EL (cell line): Measurements from ENCODE around the gene ANTXR2.
"Not testable (repeated sequence)": the region's sequence is repeated elsewhere in the genome, so short reads cannot be mapped to it uniquely, and the experiment has no call there.

Experiments
- DNase-seq: peaks from one replicate; pipeline ENCODE4 v3.0.0-alpha.2; 2016

ANTXR2 gene

DNA sequence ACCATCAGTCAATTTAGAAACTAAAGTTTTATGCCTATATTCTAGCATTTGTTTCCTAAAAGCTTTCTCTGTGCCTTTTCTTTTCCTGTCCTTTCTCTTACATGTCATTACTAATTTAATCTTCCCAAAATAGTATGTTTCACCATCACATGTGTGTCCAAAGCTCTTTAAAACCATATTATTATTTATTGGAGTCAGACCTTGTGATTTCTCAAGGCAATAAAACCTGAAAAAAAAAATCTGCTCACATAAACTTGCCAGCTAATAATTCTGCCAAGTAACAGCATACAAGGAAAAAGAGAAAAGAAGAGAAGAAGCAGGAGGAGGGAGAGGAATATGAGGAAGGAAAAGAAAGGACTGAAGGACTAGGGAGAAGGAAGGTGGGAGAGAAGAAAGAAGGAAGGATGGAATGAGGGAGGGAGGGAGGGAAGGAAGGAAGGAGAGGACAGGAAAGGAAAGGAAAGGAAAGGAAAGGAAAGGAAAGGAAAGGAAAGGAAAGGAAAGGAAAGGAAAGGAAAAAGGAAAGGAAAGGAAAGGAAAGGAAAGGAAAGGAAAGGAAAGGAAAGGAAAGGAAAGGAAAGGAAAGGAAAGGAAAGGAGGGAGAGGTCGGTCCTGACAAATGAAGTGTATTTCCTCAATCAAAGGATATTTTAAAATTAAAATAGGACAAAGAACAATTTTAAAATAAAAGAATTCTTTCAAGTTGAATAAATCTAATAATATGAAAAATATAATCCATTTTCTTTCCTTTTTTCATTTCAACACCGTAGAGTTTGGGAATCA lies 57.4 kb downstream of the ANTXR2 start:
- no peak for DNase-seq

DNA sequence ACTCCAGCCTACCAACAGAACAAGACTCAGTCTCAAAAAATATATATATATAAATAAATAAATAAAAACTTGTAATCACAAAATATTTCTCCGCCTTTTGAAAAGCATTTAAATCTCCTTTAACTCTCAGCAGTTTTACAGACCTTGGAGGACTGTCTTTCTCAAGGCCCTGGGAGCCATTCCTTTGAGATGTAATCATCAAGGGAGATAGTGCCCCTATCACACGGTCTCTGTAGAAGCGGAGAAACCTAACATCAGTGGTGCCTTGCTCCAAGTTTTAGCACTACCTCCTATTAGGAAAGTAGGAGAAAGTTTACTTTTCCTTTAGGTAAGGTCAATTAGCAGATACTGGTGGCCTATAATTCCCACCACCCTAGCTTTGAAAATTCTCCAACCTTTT lies 58.5 kb downstream of the ANTXR2 start:
- DNase-seq: peak; percentile 13

DNA sequence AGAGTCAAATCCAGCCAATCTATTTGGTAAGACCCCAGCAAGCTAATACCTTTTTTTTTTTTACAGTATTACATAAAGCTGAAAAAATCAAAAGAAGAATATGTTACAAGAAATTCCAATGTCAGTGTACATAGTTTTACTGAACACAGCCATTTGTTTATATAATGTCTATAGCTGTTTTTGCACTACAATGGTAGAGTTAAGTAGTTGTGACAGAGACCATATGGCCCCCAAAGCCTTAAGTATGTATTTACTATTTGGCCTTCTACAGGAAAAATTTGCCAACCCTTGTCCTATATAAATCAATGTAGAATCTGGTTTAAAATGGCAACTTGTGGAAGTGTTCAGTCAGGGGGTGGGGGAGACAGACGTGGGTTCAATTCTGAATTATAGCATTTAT lies 60.7 kb downstream of the ANTXR2 start:
- no peak for DNase-seq

DNA sequence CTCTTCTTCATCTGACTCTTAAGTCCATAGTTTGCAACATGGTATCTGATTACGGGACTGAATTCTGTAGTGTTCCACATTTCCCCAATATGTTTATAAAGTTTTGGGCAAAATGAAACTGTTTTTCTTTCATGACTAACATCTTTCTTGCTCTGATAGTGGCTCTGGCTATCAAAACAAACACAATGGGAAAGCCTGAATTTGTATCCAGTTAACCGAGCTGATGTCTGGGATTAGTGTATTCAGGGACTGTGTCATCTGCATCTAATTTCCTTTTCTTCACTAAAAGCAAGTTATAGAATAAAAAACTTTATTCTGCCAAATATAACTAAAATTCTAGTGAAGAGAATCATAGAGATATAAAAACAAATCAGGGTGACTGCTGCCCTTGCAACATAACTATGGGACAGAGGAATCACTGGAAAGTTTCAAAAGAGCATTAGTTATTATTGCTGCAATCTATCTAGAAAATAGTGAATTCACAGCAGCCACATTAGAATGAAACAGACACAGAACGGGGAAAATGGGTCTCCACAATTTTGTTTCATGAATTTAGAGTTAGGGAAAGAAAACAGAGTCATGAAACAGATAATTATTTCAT lies 61.3 kb downstream of the ANTXR2 start:
- peak; percentile 65 for DNase-seq

- no peak for DNase-seq
Measured at GRCh38 chr4:80010316-80010715, 62.7 kb downstream of the ANTXR2 start.

DNA sequence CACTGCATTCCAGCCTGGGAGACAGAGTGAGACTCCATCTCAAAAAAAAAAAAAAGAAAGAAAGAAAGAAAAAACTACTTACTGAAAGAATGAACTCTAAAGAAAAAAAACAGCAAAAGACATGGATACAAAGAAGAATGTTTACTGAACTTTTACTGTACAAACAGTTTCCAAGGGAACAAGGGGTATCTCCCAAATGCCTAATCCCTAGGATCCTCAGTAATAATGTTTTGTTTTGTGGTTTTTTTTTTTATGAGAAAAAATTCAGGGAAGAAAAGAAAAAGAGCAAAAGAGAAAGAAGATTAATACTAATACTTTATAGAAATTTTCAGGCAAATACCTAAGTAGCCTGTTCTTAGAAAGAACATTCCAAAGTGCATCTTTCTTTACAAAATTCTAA lies 63.2 kb downstream of the ANTXR2 start:
- DNase-seq: no peak

GRCh38 chr4:80008971-80009370 lies 64.1 kb downstream of the ANTXR2 start:
- no peak for DNase-seq

- no peak for DNase-seq
Measured at GRCh38 chr4:80008351-80008750, 64.7 kb downstream of the ANTXR2 start.

- no peak for DNase-seq
Measured at GRCh38 chr4:80007745-80008149, 65.3 kb downstream of the ANTXR2 start.

DNA sequence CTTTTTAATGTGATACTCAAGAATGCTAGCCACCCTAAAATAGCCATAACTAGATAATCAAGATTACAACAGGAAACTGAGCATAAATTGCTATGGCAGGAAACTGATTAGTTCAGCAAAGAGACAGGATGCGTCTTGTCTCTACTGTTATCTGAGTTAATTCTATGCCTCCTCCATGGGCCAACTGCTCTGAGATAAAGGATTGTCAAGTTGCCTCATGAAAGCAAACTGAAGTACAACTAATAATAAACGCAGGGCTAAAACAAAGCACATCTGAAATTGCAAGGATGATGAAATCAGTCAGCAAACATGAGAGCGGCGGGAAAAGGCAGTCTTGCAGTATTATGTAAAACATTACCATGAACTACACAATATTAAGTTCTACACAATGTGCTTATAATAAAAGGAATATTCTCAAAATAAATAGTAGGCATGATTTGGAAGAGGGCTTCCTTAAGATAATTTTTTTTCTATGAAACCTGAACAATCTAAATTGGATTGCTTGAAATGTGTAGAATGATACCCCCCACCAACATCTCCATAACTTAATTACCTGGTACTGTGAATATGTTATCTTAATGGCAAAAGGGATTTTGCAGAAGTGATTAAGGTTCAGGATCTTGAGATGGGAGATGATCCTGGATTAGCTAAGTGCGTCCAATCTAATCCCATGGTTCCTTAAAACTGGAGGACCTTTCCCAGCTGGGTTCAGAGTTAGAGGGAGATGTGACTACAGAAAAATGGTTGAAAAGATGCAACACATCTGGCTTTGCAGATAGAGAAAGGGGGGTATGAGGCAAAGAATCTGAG lies 65.9 kb downstream of the ANTXR2 start:
- no peak for DNase-seq

- DNase-seq: peak; percentile 43
Measured at GRCh38 chr4:80005863-80006262, 67.2 kb downstream of the ANTXR2 start.

DNA sequence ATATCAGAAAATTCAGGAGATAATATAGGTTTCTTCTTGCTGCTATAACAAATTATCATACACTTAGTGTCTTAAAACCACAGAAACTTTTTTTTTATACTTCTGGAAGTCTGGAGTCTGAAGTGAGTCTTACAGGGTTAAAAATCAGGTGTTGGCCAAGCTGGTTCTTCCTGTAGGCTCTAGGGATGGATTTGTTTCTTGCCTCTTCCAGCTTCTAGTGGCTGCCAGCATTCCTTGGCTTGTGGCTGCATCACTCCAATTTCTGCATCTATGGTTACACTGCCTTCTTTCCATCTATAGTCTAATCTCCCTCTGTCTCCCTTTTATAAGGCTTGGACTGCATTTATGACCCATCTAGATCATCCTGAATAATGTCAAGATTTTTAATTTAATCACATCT lies 68.7 kb downstream of the ANTXR2 start:
- no peak for DNase-seq

DNA sequence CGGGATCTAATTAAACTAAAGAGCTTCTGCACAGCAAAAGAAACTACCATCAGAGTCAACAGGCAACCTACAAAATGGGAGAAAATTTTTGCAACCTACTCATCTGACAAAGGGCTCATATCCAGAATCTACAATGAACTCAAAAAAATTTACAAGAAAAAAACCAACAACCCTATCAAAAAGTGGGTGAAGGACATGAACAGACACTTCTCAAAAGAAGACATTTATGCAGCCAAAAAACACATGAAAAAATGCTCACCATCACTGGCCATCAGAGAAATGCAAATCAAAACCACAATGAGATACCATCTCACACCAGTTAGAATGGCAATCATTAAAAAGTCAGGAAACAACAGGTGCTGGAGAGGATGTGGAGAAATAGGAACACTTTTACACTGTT lies 70.5 kb downstream of the ANTXR2 start:
- not testable (repeated sequence) for DNase-seq

DNA sequence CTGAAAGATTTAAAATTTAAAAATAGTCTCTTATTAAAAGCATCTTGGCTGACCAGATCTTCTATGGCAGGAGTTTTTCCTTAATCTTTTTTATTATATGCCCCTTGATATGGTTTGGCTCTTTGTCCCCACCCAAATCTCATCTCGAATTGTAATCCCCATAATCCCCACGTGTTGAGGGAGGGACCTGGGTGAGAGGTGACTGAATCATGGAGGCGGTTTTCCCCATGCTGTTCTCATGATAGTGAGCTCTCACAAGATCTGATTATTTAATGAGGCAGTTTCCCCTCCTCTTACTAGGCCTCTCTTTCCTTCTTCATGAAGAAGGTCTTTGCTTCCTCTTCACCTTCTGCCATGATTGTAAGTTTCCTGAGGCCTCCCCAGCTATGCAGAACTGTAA lies 74.0 kb downstream of the ANTXR2 start:
- DNase-seq: not testable (repeated sequence)

GRCh38 chr4:79998201-79998600 lies 74.8 kb downstream of the ANTXR2 start:
- DNase-seq: no peak

DNA sequence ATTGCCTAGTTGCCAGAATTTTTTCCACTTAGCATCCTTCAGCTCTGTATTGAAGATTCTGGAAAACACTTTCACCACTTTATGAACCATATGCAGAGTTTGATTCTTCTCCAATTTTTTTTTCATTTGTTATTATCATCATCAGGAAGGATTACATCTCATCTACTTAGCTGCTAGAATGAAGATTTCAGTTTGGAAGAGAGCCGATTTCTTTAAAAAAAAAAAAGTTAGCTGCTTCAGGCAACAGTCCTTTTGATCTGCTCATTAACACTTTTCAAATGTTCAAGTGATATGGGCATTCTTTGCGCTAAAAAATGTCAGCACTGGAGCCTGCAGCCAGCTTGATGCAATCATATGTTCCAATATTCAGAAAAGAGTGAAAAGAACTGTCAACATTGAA lies 76.2 kb downstream of the ANTXR2 start:
- DNase-seq: no peak

- DNase-seq: no peak
Measured at GRCh38 chr4:79993476-79993875, 79.6 kb downstream of the ANTXR2 start.

- no peak for DNase-seq
Measured at GRCh38 chr4:79991601-79992000, 81.4 kb downstream of the ANTXR2 start.

GRCh38 chr4:79991100-79991499 lies 81.9 kb downstream of the ANTXR2 start:
- DNase-seq: not testable (repeated sequence)

- no peak for DNase-seq
Measured at GRCh38 chr4:79987401-79987800, 85.6 kb downstream of the ANTXR2 start.

DNA sequence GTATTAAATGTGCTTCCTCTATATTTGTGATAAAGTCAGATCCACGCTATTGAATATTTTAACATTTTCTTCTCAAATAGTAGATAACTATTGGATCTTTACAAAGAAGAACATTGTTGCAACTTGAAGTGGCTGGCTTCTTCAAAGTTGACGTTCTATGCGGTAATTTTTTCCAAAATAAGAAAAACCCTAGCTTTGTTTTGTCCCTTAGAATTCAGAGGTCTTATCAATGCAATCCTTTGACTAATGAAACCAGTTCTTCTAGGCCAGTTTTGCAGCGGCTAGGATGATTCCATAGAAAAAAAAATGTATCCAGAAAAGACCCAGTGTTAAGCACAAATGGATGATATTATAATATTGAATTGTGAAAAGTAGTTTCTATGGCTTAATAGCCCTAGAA lies 89.6 kb downstream of the ANTXR2 start:
- DNase-seq: no peak

DNA sequence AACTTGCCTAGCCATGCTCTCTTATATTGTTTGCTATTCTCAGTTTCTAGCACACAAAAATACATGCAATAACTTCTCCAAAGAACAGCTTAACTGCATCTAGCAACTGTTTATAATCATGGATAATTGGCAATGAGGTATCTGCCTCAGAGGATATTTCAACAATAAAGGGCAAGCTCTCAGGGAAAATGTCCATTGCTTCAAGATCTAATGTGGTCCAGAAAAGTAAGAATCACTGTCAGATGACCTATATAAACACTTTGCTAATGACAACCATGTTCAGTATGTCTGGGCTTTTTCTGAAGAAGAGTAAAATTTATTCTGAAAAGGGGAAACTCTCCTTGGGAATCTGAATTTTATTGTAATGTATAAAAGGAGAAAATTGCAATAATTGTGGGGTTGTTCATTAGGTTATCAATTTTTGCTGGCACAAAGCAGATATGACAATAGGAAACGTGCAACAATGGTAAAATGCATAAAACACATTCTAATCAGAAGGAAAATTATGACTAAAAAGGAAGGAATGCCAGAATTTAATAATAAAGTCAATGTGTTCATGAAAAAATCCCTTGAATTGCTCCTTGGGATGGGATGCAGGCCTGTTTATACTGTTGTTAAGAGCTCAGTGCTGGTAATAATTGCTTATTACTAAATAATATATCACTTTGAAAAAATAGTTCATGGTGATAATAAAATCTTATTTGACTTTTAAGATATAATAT lies 90.3 kb downstream of the ANTXR2 start:
- peak; percentile 7 for DNase-seq

DNA sequence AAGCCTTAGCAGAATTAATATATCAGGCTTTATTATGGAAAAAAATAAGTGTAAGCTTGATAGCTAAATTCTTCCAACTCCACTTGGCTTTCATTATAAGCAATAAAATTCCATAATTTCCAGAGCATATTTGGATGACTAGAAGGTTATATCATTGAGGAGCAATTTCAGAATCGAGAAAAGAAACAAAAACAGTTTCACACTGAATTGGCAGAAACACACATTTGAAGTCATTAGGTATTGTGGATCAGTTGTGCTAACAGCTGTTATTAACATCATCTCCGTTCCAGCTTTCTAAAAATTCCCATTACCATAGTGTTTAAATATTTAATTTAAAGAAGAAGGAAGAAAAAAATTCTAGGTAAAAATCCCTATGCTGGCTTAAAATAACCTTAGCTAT lies 92.6 kb downstream of the ANTXR2 start:
- DNase-seq: no peak
